ENCODE results near the gene SLC6A11.

SLC6A11 gene

GRCh38 chr3:10983219-10983916 is 167.3 kb downstream of the SLC6A11 start:
- no peak overlapping the region for H3K4me3 Mint-ChIP-seq
- H3K27ac Mint-ChIP-seq: no peak overlapping the region
- H3K4me1 Mint-ChIP-seq (ENCODE audit: low read depth): peaks cover 5% of the 10 kb centered on the region
- H3K36me3 Mint-ChIP-seq (ENCODE audit: low read depth): no peaks in the 10 kb centered on the region
- peaks cover 41% of the 10 kb centered on the region for H3K27me3 Mint-ChIP-seq
- no peaks in the 10 kb centered on the region for H3K9me3 Mint-ChIP-seq
- no peak for DNase-seq

- DNase-seq: no peak
- H3K9me3 Mint-ChIP-seq: no peaks in the 10 kb centered on the region
Measured at GRCh38 chr3:10984371-10984896, 168.4 kb downstream of the SLC6A11 start.

GRCh38 chr3:10985181-10985580 is 169.2 kb downstream of the SLC6A11 start:
- Mint-ChIP-seq H3K4me1 (ENCODE audit: low read depth) (peaks cover 5% of the 10 kb centered on the region), H3K4me3 (no peak overlapping the region), H3K36me3 (ENCODE audit: low read depth) (no peaks in the 10 kb centered on the region), H3K9me3 (no peaks in the 10 kb centered on the region), H3K27ac (no peak overlapping the region), H3K27me3 (peaks cover 48% of the 10 kb centered on the region)
- no peak for DNase-seq

More at GRCh38 chr3:10984371-10984896, 168.4 kb downstream of the SLC6A11 start:
- no peaks in the 10 kb centered on the region for H3K36me3 Mint-ChIP-seq (ENCODE audit: low read depth)
- H3K4me1 Mint-ChIP-seq (ENCODE audit: low read depth): peaks cover 5% of the 10 kb centered on the region
- no peak overlapping the region for H3K27ac Mint-ChIP-seq
- no peak overlapping the region for H3K4me3 Mint-ChIP-seq
- peaks cover 44% of the 10 kb centered on the region for H3K27me3 Mint-ChIP-seq

- no peak overlapping the region for H3K4me3 Mint-ChIP-seq
- H3K9me3 Mint-ChIP-seq: no peaks in the 10 kb centered on the region
- H3K27ac Mint-ChIP-seq: no peak overlapping the region
- H3K4me1 Mint-ChIP-seq (ENCODE audit: low read depth): peaks cover 5% of the 10 kb centered on the region
- DNase-seq: no peak
- peaks cover 51% of the 10 kb centered on the region for H3K27me3 Mint-ChIP-seq
- H3K36me3 Mint-ChIP-seq (ENCODE audit: low read depth): no peaks in the 10 kb centered on the region
Measured at GRCh38 chr3:10986592-10986991, 170.6 kb downstream of the SLC6A11 start.

GRCh38 chr3:10988001-10988665 is 172.1 kb downstream of the SLC6A11 start:
- no peak for DNase-seq
- Mint-ChIP-seq H3K9me3 (no peaks in the 10 kb centered on the region), H3K36me3 (ENCODE audit: low read depth) (no peaks in the 10 kb centered on the region), H3K27me3 (peaks cover 47% of the 10 kb centered on the region), H3K27ac (no peak overlapping the region), H3K4me3 (no peak overlapping the region), H3K4me1 (ENCODE audit: low read depth) (peaks cover 6% of the 10 kb centered on the region)

GRCh38 chr3:10988991-10989484 is 173.0 kb downstream of the SLC6A11 start:
- Mint-ChIP-seq H3K27me3 (peaks cover 52% of the 10 kb centered on the region), H3K9me3 (no peaks in the 10 kb centered on the region), H3K36me3 (ENCODE audit: low read depth) (no peaks in the 10 kb centered on the region), H3K27ac (no peak overlapping the region), H3K4me3 (no peak overlapping the region), H3K4me1 (ENCODE audit: low read depth) (peaks cover 8% of the 10 kb centered on the region)
- no peak for DNase-seq

All from activated T-cell treated with anti-CD3 and anti-CD28 coated beads, Interleukin-2, amount 50 U/mL, for 24 hours (primary cell).